ENCODE measurements around the gene ASB13. TPM values are rescaled to one million over a fixed set of nuclear protein-coding genes. Genes with fewer than 3 reads are reported as not detected.
A peak's percentile ranks its signal among the peaks of the same experiment; 100 is the strongest.

Gene ASB13
- total RNA-seq, 1 experiment from 2014 or later = 13.8 TPM

- H3K9ac ChIP-seq (ENCODE audit: extremely low read depth, insufficient read length, low read length) = no peak overlapping the region
- H3K4me3 Mint-ChIP-seq = no peak overlapping the region
- no peak overlapping the region for H2AK5ac ChIP-seq (ENCODE audit: insufficient read length, low read length)
- no peak overlapping the region for H3K27ac ChIP-seq (ENCODE audit: insufficient read length, low read depth, low read length)
- H2BK12ac ChIP-seq (ENCODE audit: insufficient read length, low read depth, low read length) = no peak overlapping the region
- H3K4ac ChIP-seq (ENCODE audit: low read depth, low read length) = no peak overlapping the region
- H2BK120ac ChIP-seq (ENCODE audit: low read depth, low read length, poor library complexity, severe bottlenecking) = no peak overlapping the region
- no peaks in the 10 kb centered on the region for H3K27me3 Mint-ChIP-seq (ENCODE audit: low read depth)
- no peak overlapping the region for H3K4me2 ChIP-seq (ENCODE audit: insufficient read depth, insufficient read length, low read length)
- H3K27me3 ChIP-seq (ENCODE audit: insufficient read depth, low read length) = no peaks in the 10 kb centered on the region
- H3K23me2 ChIP-seq (ENCODE audit: insufficient read length, low read depth, low read length, poor library complexity, severe bottlenecking) = no peaks in the 10 kb centered on the region
- no peaks in the 10 kb centered on the region for H3K9me3 ChIP-seq (ENCODE audit: control insufficient read depth, low read depth, low read length)
- H4K5ac ChIP-seq (ENCODE audit: insufficient read length, low read depth, low read length) = no peak overlapping the region
- H4K20me1 ChIP-seq (ENCODE audit: control insufficient read depth, insufficient read depth, insufficient read length) = no peaks in the 10 kb centered on the region
- no peak overlapping the region; the same call in 1 of the 2 replicates for H3K14ac ChIP-seq (ENCODE audit: insufficient read depth, low read length)
- H3K56ac ChIP-seq (ENCODE audit: insufficient read length, low read depth, low read length) = no peak overlapping the region
- no peak overlapping the region for H3K18ac ChIP-seq (ENCODE audit: insufficient read length, low read depth, low read length)
- H2AFZ ChIP-seq (ENCODE audit: low read length) = no peak overlapping the region
- H2BK15ac ChIP-seq (ENCODE audit: low read depth, low read length) = no peak overlapping the region
- no peaks in the 10 kb centered on the region for H3K9me3 Mint-ChIP-seq
- H4K91ac ChIP-seq (ENCODE audit: insufficient read length, low read depth, low read length) = no peak overlapping the region
- H4K8ac ChIP-seq (replicated peaks; ENCODE audit: insufficient read length, low read depth, low read length) = no peak overlapping the region
- no CpG with 5 or more reads among the region's 16 CpGs for WGBS (ENCODE audit: extremely low coverage, insufficient read length, low lambda C conversion rate)
- no peaks in the 10 kb centered on the region for H3K79me1 ChIP-seq (ENCODE audit: insufficient read depth, low read depth, low read length, poor library complexity, severe bottlenecking)
- H3K4me1 ChIP-seq (ENCODE audit: insufficient read depth, low read length) = no peaks in the 10 kb centered on the region
- H2BK5ac ChIP-seq (ENCODE audit: insufficient read length, low read length) = no peak overlapping the region
- no peak overlapping the region for H3T11ph ChIP-seq (ENCODE audit: low read length)
- peak overlapping the region in 1 of 3 experiments; percentile 68; a peak in 1 of 7 replicates for H3K27ac Mint-ChIP-seq
- TF ChIP-seq, protein P1, sequence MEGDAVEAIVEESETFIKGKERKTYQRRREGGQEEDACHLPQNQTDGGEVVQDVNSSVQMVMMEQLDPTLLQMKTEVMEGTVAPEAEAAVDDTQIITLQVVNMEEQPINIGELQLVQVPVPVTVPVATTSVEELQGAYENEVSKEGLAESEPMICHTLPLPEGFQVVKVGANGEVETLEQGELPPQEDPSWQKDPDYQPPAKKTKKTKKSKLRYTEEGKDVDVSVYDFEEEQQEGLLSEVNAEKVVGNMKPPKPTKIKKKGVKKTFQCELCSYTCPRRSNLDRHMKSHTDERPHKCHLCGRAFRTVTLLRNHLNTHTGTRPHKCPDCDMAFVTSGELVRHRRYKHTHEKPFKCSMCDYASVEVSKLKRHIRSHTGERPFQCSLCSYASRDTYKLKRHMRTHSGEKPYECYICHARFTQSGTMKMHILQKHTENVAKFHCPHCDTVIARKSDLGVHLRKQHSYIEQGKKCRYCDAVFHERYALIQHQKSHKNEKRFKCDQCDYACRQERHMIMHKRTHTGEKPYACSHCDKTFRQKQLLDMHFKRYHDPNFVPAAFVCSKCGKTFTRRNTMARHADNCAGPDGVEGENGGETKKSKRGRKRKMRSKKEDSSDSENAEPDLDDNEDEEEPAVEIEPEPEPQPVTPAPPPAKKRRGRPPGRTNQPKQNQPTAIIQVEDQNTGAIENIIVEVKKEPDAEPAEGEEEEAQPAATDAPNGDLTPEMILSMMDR (conservative IDR thresholded peaks at IDR 0.05) = no peak
- no peaks in the 10 kb centered on the region for H3K79me2 ChIP-seq (ENCODE audit: insufficient read depth, low read length)
- DNase-seq = no peak
- H2BK20ac ChIP-seq (ENCODE audit: low read depth, low read length, poor library complexity, severe bottlenecking) = no peak overlapping the region
- peaks cover 0 to 7% of the 10 kb centered on the region in 2 experiments; a peak in 2 of 4 replicates for H3K4me1 Mint-ChIP-seq
- no peak overlapping the region for H3K23ac ChIP-seq (ENCODE audit: insufficient read length, low read depth, low read length)
- H3K36me3 Mint-ChIP-seq (ENCODE audit: insufficient read depth in 1 of 3, low read depth in 3 of 3) = no peaks in the 10 kb centered on the region
These were observed 46.8 kb downstream of the ASB13 start for GRCh38 chr10:5619362-5620211.
